Measurements from ENCODE around the gene CDK6.
A peak's percentile ranks its signal among the peaks of the same experiment; 100 is the strongest.

Gene CDK6

GRCh38 chr7:92833766-92834506 lies 2.4 kb downstream of the CDK6 start:
- H3K4me3 ChIP-seq (ENCODE audit: low read depth, low read length), result peak overlapping the region; percentile 86
- peaks cover 16% of the 10 kb centered on the region for H3K4me1 ChIP-seq
- peak overlapping the region; percentile 91 for H3K4me2 ChIP-seq (ENCODE audit: low read length)
- H3K79me2 ChIP-seq, result peaks cover 15% of the 10 kb centered on the region
- H3K27me3 ChIP-seq (ENCODE audit: control insufficient read depth, insufficient read depth, low read length), result no peaks in the 10 kb centered on the region
- H2AFZ ChIP-seq, result peak overlapping the region; percentile 85
- H3K9ac ChIP-seq, result peak overlapping the region; percentile 32
- peak; percentile 47 for TF ChIP-seq CTCF (IDR thresholded peaks at IDR 0.05)
- no peaks in the 10 kb centered on the region for H3K36me3 ChIP-seq (ENCODE audit: control insufficient read depth, insufficient read depth, low read length)
- no peaks in the 10 kb centered on the region for H3K9me3 ChIP-seq (ENCODE audit: control insufficient read depth, low read length)
- peak overlapping the region; percentile 89 for H3K27ac ChIP-seq

GRCh38 chr7:92833024-92833765 lies 3.2 kb downstream of the CDK6 start:
- peak overlapping the region; percentile 91 for H3K4me2 ChIP-seq (ENCODE audit: low read length)
- no peaks in the 10 kb centered on the region for H3K9me3 ChIP-seq (ENCODE audit: control insufficient read depth, low read length)
- H2AFZ ChIP-seq, result peak overlapping the region; percentile 85
- peak overlapping the region; percentile 89 for H3K27ac ChIP-seq
- H3K27me3 ChIP-seq (ENCODE audit: control insufficient read depth, insufficient read depth, low read length), result no peaks in the 10 kb centered on the region
- H3K79me2 ChIP-seq, result peaks cover 17% of the 10 kb centered on the region
- TF ChIP-seq CTCF (IDR thresholded peaks at IDR 0.05), result peak; percentile 90
- no peaks in the 10 kb centered on the region for H3K36me3 ChIP-seq (ENCODE audit: control insufficient read depth, insufficient read depth, low read length)
- H3K4me1 ChIP-seq, result peaks cover 16% of the 10 kb centered on the region
- peak overlapping the region; percentile 47 for H3K9ac ChIP-seq
- H3K4me3 ChIP-seq (ENCODE audit: low read depth, low read length), result peak overlapping the region; percentile 86

- H3K4me3 ChIP-seq (ENCODE audit: low read depth, low read length), result peak overlapping the region; percentile 86
- no peaks in the 10 kb centered on the region for H3K36me3 ChIP-seq (ENCODE audit: control insufficient read depth, insufficient read depth, low read length)
- peak overlapping the region; percentile 47 for H3K9ac ChIP-seq
- peak overlapping the region; percentile 85 for H2AFZ ChIP-seq
- H3K4me1 ChIP-seq, result peaks cover 18% of the 10 kb centered on the region
- no peak for TF ChIP-seq CTCF (IDR thresholded peaks at IDR 0.05)
- peak overlapping the region; percentile 91 for H3K4me2 ChIP-seq (ENCODE audit: low read length)
- H3K9me3 ChIP-seq (ENCODE audit: control insufficient read depth, low read length), result no peaks in the 10 kb centered on the region
- peak overlapping the region; percentile 89 for H3K27ac ChIP-seq
- peaks cover 20% of the 10 kb centered on the region for H3K79me2 ChIP-seq
- no peaks in the 10 kb centered on the region for H3K27me3 ChIP-seq (ENCODE audit: control insufficient read depth, insufficient read depth, low read length)
Observed at GRCh38 chr7:92832534-92833023, 3.8 kb downstream of the CDK6 start.

GRCh38 chr7:92831716-92832533 lies 4.4 kb downstream of the CDK6 start:
- Histone ChIP-seq H3K79me2 (peaks cover 23% of the 10 kb centered on the region), H3K27ac (peak overlapping the region; percentile 89), H3K4me1 (peaks cover 19% of the 10 kb centered on the region), H3K4me2 (ENCODE audit: low read length) (peak overlapping the region; percentile 91), H2AFZ (peak overlapping the region; percentile 85), H3K9me3 (ENCODE audit: control insufficient read depth, low read length) (no peaks in the 10 kb centered on the region), H3K27me3 (ENCODE audit: control insufficient read depth, insufficient read depth, low read length) (no peaks in the 10 kb centered on the region), H3K36me3 (ENCODE audit: control insufficient read depth, insufficient read depth, low read length) (no peaks in the 10 kb centered on the region), H3K9ac (no peak overlapping the region), H3K4me3 (ENCODE audit: low read depth, low read length) (peak overlapping the region; percentile 86)
- no peak for TF ChIP-seq CTCF (IDR thresholded peaks at IDR 0.05)
